HL-60/S4 treated with phorbol 12-myristate 13-acetate at 8.2 ng/mL for 4 days and 3 days (cell line): ENCODE results near the gene SHANK1.

ENCODE experiments used
- in situ Hi-C: fragments of 300-500 bp; cut with MboI; formaldehyde crosslinking; loops from 2 replicates; pipeline ENCODE4 v1.15.0; 2022; ENCODE audit warnings: low sequenced_read_pairs

Gene SHANK1

DNA sequence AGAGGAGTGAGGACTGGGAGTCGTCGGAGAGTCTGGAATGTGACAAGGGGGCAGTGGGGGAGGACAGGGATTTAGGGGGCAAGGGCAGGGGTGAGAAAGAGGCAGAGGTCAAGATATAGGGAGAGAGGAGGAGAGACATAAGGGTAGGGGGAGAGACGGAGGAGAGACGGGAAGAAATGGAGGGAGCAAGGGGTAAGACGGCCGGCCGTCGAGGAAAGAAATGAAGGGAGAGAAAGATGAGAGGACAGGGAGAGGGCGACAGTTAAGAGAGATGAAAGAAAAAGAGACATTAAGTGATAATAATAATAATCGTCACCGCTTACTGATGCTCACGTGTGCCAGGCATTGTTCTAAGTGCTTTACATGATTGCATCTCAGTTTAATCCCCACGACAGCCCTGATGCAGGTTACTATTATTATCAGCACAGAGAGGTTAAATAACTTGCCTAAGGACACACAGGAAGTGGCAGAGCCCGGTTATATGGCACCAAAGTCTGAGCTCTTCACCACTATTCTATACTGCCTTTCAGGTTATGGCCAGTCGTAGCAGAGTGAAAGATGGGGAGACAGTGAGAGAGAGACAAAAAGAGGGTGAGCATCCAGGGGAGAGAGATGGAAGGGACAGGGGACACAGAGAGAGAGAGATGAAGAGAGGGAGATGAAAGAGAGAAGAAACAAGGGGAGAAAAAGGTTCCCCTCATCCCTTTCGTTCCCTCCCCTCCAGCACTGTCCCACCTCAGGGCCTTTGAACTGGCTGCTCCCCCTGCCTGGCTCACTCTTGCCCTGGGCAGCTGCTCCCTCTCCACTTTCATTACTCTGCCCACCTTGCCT is 56.7 kb downstream of the SHANK1 start:
- in situ Hi-C loops, result no loop called here

DNA sequence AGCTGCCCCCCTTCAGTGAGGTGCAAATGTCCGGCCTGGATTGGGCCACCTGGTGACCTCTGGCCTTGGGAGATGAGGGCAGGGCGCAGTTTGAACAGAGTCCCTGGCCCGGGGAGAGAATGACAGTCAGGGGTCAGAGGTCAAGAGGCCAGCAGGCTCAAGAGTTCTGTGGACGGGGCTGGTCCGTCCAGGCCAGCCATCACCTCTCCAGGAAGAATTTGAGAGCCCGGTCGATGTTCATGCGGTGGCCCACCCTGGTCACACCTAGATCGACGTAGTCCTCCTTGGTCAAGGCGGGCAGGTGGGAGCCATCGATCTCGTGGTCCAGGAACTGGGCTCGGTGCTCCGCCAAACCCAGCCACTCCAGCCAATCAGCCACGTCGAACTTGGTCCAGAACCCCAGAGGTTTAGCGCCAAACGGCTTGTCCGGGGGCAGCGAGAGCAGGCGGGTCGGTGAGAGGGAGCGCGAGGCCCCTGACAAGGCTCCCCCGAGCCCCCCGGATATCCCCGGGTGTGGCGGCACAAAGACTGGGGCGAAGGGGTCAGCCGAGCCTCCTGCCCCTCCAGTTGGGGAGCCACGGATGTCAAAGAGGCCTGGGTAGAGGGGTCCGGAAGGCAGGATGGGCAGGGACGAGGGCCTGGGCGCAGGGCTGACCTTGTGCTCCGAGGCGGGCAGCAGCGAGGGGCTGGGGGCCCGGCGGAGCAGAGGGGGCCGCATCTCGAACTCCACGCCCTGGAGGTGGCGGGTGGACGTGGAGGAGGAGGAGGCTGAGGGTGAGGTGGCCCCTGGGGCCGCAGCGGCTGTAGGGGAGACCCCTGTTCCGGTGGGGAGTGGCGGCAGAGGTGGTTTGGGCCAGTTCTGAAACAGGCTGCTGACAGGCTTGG is 57.6 kb downstream of the SHANK1 start:
- in situ Hi-C loops, result no loop called here

GRCh38 chr19:50661023-50661422 is 58.6 kb downstream of the SHANK1 start:
- in situ Hi-C loops, result no loop called here

- in situ Hi-C loops, result no loop called here
These were observed 59.6 kb downstream of the SHANK1 start for GRCh38 chr19:50660088-50660366.

DNA sequence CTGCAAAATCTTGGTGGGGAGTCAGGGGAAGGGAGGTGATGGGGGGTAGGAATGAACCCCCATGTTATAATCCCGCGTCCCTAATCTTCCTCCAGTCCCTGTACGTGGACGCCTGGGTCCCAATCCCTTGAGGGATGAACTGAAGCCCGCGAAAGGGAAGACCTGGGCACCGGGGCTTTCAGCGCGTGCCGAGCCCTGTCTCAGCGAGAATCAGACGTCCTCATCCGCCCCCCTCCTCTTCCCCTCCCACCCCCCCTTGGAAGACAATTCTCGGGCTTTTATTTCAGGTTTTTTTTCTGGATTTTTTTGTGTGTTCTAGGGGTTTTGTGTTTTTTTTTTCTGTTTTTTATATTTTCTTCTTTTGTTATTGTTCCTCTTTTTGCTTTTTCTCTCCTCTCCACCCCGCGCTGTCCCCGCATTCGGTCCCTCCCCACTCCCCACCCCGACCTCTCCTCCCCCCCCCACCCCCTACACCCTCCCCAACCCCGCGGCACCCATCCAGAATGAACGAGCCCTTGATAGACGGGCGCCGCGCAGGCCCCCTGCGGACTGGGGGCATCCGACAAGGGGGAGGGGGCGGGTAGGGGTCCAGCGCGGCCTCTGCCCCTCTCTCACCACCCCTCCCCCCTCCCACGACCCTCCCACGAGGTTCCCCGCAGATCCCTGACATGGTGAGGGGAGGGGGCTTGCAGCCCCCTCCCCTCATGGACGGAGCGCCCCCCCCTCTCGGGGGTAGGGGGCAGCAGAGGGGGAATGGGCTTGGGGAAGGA is 60.1 kb downstream of the SHANK1 start:
- in situ Hi-C loops, result no loop called here

- in situ Hi-C loops, result no loop called here
These were observed 60.9 kb downstream of the SHANK1 start for GRCh38 chr19:50658441-50659317.

GRCh38 chr19:50657712-50658440 is 61.7 kb downstream of the SHANK1 start:
- in situ Hi-C loops, result no loop called here

- in situ Hi-C loops, result no loop called here
These were observed 62.4 kb downstream of the SHANK1 start for GRCh38 chr19:50657222-50657669.

DNA sequence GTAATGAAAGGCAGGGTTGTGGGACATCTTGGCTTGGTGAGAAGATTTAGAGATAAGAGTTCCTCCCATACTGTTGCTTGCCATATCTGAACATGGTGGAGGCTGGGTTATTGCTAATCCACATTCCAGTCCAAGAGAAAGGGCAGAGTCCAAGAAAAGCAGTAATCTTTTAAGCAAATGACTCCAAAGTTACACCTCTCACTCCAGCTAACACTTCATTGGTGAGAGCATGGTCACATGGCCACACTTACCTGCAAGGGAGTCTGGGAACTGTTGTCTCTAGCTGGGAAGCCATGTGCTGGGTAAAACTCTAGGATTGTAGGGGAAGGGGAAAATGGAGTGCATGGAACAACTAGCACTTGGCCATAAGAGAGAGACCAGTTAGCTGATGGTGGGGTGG is 64.7 kb downstream of the SHANK1 start:
- in situ Hi-C loops, result no loop called here

GRCh38 chr19:50652722-50653121 is 66.9 kb downstream of the SHANK1 start:
- in situ Hi-C loops, result no loop called here

GRCh38 chr19:50651174-50651573 is 68.4 kb downstream of the SHANK1 start:
- in situ Hi-C loops, result no loop called here

- in situ Hi-C loops, result no loop called here
These were observed 69.9 kb downstream of the SHANK1 start, which contains the start of gene C19orf81 for GRCh38 chr19:50649433-50650391. Gene C19orf81 (plus strand): TSS chr19:50649445. CDS start chr19:50649445, 0 bp downstream.

DNA sequence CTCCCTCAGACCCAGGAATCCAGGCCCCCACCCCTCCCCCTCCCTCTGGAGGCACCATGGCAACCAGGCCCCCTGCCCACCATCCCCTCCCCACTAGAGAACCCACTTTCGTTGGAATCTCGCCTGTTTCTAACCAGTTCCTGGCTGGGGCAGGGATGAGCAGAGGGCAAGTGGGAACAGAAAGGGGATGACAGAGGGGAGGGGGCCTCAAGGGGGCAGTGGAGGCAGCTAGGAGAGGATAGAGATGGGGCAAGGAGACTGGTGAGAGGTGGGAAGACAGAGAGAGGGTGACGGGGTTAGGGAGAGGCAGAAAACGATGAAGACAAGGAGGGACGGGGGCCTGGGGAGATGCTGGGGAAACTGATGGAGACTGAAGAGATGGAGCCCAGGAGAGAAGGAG is 70.9 kb downstream of the SHANK1 start:
- in situ Hi-C loops, result no loop called here

GRCh38 chr19:50647879-50648615 is 71.6 kb downstream of the SHANK1 start:
- in situ Hi-C loops, result no loop called here

- in situ Hi-C loops, result no loop called here
These were observed 73.4 kb downstream of the SHANK1 start for GRCh38 chr19:50646074-50646807.

DNA sequence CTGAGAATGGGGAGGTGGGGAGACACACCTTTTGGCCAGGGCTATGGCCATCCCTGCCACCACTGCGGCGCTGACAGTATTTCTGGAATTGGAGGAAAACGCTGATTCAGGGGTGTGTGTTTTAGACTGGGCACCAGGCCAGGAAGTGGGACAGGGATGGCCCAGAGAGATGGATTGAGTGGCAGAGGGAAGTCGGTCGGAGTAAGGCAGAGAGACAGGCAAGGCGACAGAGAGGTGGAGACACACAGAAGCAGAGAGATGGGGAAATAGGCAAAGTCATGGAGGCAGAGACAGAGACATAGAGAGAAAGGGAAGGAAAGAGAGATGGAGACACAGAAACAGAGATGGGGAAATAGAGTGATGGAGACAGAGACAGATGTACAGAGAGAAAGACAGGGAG is 74.5 kb downstream of the SHANK1 start:
- in situ Hi-C loops, result no loop called here

- in situ Hi-C loops, result no loop called here
These were observed 75.2 kb downstream of the SHANK1 start for GRCh38 chr19:50644315-50644915.
